GM20431 (cell line): ENCODE results near the gene KLHDC3.
"Not testable (repeated sequence)": the region's sequence is repeated elsewhere in the genome, so short reads cannot be mapped to it uniquely, and the experiment has no call there.

Experiments used
- in situ Hi-C: fragments of 300-500 bp; cut with MseI, MboI; formaldehyde crosslinking; loops from one replicate; pipeline ENCODE4 v1.15.0; 2020; ENCODE audit warnings: low sequenced_read_pairs; ENCODE audit not compliant: unreplicated experiment

KLHDC3 gene

GRCh38 chr6:42987533-42988451 lies 26.3 kb upstream of the KLHDC3 start:
- in situ Hi-C loops = no loop called here

GRCh38 chr6:42988486-42989020 lies 25.5 kb upstream of the KLHDC3 start:
- in situ Hi-C loops = no loop called here

GRCh38 chr6:42989923-42990322 lies 24.1 kb upstream of the KLHDC3 start:
- in situ Hi-C loops = no loop called here

GRCh38 chr6:42993445-42993844 lies 20.6 kb upstream of the KLHDC3 start:
- in situ Hi-C loops = no loop called here

GRCh38 chr6:42996513-42996912 lies 17.5 kb upstream of the KLHDC3 start:
- in situ Hi-C loops = no loop called here

- in situ Hi-C loops = not testable (repeated sequence)
Observed at GRCh38 chr6:42998205-42998604, 15.8 kb upstream of the KLHDC3 start.

- in situ Hi-C loops = no loop called here
Observed at GRCh38 chr6:43001843-43002242, 12.2 kb upstream of the KLHDC3 start.

- in situ Hi-C loops = no loop called here
Observed at GRCh38 chr6:43005844-43006243, 8.2 kb upstream of the KLHDC3 start.

- in situ Hi-C loops = no loop called here
Observed at GRCh38 chr6:43006251-43006650, 7.8 kb upstream of the KLHDC3 start.

- in situ Hi-C loops = no loop called here
Observed at GRCh38 chr6:43007126-43007525, 6.9 kb upstream of the KLHDC3 start.

GRCh38 chr6:43009124-43009523 lies 4.9 kb upstream of the KLHDC3 start:
- in situ Hi-C loops = no loop called here

- in situ Hi-C loops = no loop called here
Observed at GRCh38 chr6:43011207-43011606, 2.8 kb upstream of the KLHDC3 start.

GRCh38 chr6:43012364-43012763 lies 1.7 kb upstream of the KLHDC3 start:
- in situ Hi-C loops = no loop called here

GRCh38 chr6:43013097-43013842 lies 779 bp upstream of the KLHDC3 start:
- in situ Hi-C loops = no loop called here

GRCh38 chr6:43014434-43014909 lies 423 bp downstream of the KLHDC3 start:
- in situ Hi-C loops = no loop called here

GRCh38 chr6:43016176-43016942 lies 2.3 kb downstream of the KLHDC3 start:
- in situ Hi-C loops = no loop called here

GRCh38 chr6:43016943-43017334 lies 2.9 kb downstream of the KLHDC3 start:
- in situ Hi-C loops = no loop called here

- in situ Hi-C loops = no loop called here
Observed at GRCh38 chr6:43019152-43019551, 5.1 kb downstream of the KLHDC3 start.

GRCh38 chr6:43020052-43020705 lies 6.1 kb downstream of the KLHDC3 start:
- in situ Hi-C loops = no loop called here

GRCh38 chr6:43020847-43021246 lies 6.8 kb downstream of the KLHDC3 start:
- in situ Hi-C loops = no loop called here
